Glomerular visceral epithelial cell (primary cell): ENCODE results near the gene GOLGA8T.
"Not testable (repeated sequence)": the region's sequence is repeated elsewhere in the genome, so short reads cannot be mapped to it uniquely, and the experiment has no call there.

Source experiments
- DNase-seq: peaks from one replicate; pipeline ENCODE4 v3.0.0-alpha.2; 2016; ENCODE audit errors: extremely low spot score

Gene GOLGA8T

DNA sequence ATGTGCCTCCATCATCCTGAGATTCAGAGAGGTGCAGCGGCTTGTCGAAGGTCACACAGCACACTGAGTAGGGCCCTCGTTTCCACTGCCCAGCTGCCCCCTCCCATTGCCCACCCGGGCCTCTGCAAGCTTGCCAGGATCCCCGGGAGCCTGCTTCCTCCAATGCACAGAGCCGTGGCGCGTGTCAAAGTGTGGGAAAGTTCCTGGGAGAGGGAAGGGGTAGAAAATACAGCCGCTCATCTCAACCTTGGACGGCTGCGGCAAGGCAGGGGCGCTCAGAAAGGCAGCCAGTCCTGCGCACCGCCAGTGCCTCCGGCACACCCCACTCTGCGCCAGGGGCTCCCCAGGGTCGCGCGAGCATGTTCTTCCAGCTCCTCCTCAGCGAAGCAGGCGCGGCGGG, 56.3 kb downstream of the GOLGA8T start:
- DNase-seq: not testable (repeated sequence)

GRCh38 chr15:30191639-30192038, 56.8 kb downstream of the GOLGA8T start:
- not testable (repeated sequence) for DNase-seq

GRCh38 chr15:30192119-30192745, 57.4 kb downstream of the GOLGA8T start:
- not testable (repeated sequence) for DNase-seq

GRCh38 chr15:30192892-30193291, 58.0 kb downstream of the GOLGA8T start:
- DNase-seq: not testable (repeated sequence)
